GM12878 (cell line): ENCODE measurements around the gene UBE3B. TPM values are rescaled to one million over a fixed set of nuclear protein-coding genes. Genes with fewer than 3 reads are reported as not detected.

Source experiments
- ATAC-seq: fragments of 200-7000 bp; cut with Tn5 transposase; 3 replicates; pipeline ENCODE4 v1.9.1; 2020; ENCODE audit warnings: mild to moderate bottlenecking, moderate library complexity
- BruUV-seq: library from RNA; stranded (reverse); fragments of 400-500 nt; replicated peaks from 2 replicates; lab custom pipeline; 2021; lab: Mats Ljungman, UMichigan
- CTCF ChIA-PET: fragments of 300-600 bp; sonication (Branson Sonifier 250); formaldehyde crosslinking; extraction: SDS; loops from one replicate; lab custom pipeline; 2021; ENCODE audit warnings: inconsistent platforms; lab: Yijun Ruan, JAX
- POLR2A ChIA-PET: fragments of 350-600 bp; formaldehyde crosslinking; extraction: SDS; loops from one replicate; lab custom pipeline; 2021; ENCODE audit warnings: inconsistent platforms; lab: Charles Lee
- RAD21 ChIA-PET: fragments of 300-600 bp; sonication (Branson Sonifier 250); formaldehyde crosslinking; loops from one replicate; lab custom pipeline; 2023; ENCODE audit warnings: antibody characterized with exemption; ENCODE audit not compliant: unreplicated experiment; lab: Charles Lee
- SMC1A ChIA-PET: fragments of 300-600 bp; sonication (Branson Sonifier 250); formaldehyde crosslinking; loops from one replicate; lab custom pipeline; 2023; ENCODE audit not compliant: unreplicated experiment, uncharacterized antibody; lab: Charles Lee
- DNase-seq: peaks from one replicate; pipeline ENCODE4 v3.0.0-alpha.2; 2011; ENCODE audit warnings: low read depth, low spot score
- FAIRE-seq: peaks from 3 replicates; lab custom pipeline; 2011; peaks lifted over from hg19 to GRCh38; lab: Jason Lieb, UNC
- H2AFZ ChIP-seq: 2 replicates; pipeline ENCODE4 v1.6.0; 2011; ENCODE audit warnings: low read depth, low read length, control low read depth; ENCODE audit not compliant: control insufficient read depth
- H3K27ac ChIP-seq: 2 replicates; pipeline ENCODE4 v1.5.1; 2011; ENCODE audit warnings: control low read depth; ENCODE audit not compliant: control insufficient read depth, insufficient read depth
- H3K27me3 ChIP-seq, 2 experiments: replicated peaks in 1 of 2; 2 replicates each; pipeline versions ENCODE4 v1.6.0 to v1.6.1; 2011; ENCODE audit warnings: low read length in 1 of 2; ENCODE audit not compliant: control insufficient read depth in 2 of 2, insufficient read depth in 2 of 2
- H3K36me3 ChIP-seq, 2 experiments: 2 replicates each; pipeline ENCODE4 v1.5.1; 2011; ENCODE audit warnings: low read length in 1 of 2; ENCODE audit not compliant: control insufficient read depth in 2 of 2, insufficient read depth in 2 of 2
- H3K4me1 ChIP-seq: 2 replicates; pipeline ENCODE4 v1.6.1; 2011; ENCODE audit warnings: mild to moderate bottlenecking, low read length, moderate library complexity, mixed read lengths; ENCODE audit not compliant: control insufficient read depth, insufficient read depth
- H3K4me2 ChIP-seq: 2 replicates; pipeline ENCODE4 v1.6.0; 2011; ENCODE audit warnings: control low read depth; ENCODE audit not compliant: control insufficient read depth, insufficient read depth
- H3K4me3 ChIP-seq: fragments of 200-600 bp; sonication (generic); 2 replicates; pipeline ENCODE4 v1.5.1; 2016
- H3K79me2 ChIP-seq: 2 replicates; pipeline ENCODE4 v1.6.0; 2011; ENCODE audit warnings: low read length; ENCODE audit not compliant: control insufficient read depth, insufficient read depth
- H3K9ac ChIP-seq: 2 replicates; pipeline ENCODE4 v1.8.0; 2011; ENCODE audit warnings: low read length, control low read depth, mixed read lengths; ENCODE audit not compliant: control insufficient read depth, insufficient read depth
- H3K9me3 ChIP-seq: replicated peaks from 3 replicates; pipeline ENCODE4 v1.5.1; 2011; ENCODE audit warnings: mild to moderate bottlenecking, low read length; ENCODE audit not compliant: control insufficient read depth, insufficient read depth
- H4K20me1 ChIP-seq: 2 replicates; pipeline ENCODE4 v1.6.0; 2011; ENCODE audit not compliant: control insufficient read depth, insufficient read depth
- ATF2 ChIP-seq: IDR thresholded peaks from 2 replicates; pipeline ENCODE4 v1.6.1; 2012; ENCODE audit warnings: low read length, inconsistent platforms
- ELK1 ChIP-seq: IDR thresholded peaks from 2 replicates; pipeline ENCODE4 v1.6.1; 2012; ENCODE audit warnings: low read depth, low read length, improper control_type of control experiment
- MTA2 ChIP-seq: fragments of 450-650 bp; IDR thresholded peaks from 2 replicates; pipeline ENCODE4 v1.6.1; 2016; ENCODE audit warnings: low read depth, mild to moderate bottlenecking, moderate library complexity
- ZBTB11 ChIP-seq: fragments of 450-650 bp; formaldehyde crosslinking; IDR thresholded peaks from 2 replicates; pipeline ENCODE4 v1.5.0; 2022; ENCODE audit warnings: mild to moderate bottlenecking, missing genetic modification characterization
- ZNF384 ChIP-seq: IDR thresholded peaks from 2 replicates; pipeline ENCODE4 v1.6.1; 2012; ENCODE audit warnings: low read depth, mild to moderate bottlenecking, low read length, improper control_type of control experiment, borderline replicate concordance
- ZNF622 ChIP-seq: fragments of 450-650 bp; IDR thresholded peaks from 2 replicates; pipeline ENCODE4 v1.6.1; 2017; ENCODE audit warnings: mild to moderate bottlenecking, inconsistent platforms
- WGBS: methylation state at CpG from one replicate; pipeline ENCODE4 v1.1.6; 2016; ENCODE audit warnings: low lambda C conversion rate; ENCODE audit not compliant: insufficient replicate concordance, insufficient coverage; ENCODE audit errors: missing lambda C conversion rate; 5-methylcytosine and 5-hydroxymethylcytosine counted together
- in situ Hi-C: fragments of 300-500 bp; cut with MboI; formaldehyde crosslinking; loops from 9 replicates; pipeline ENCODE4 v1.14.3; 2018; ENCODE audit warnings: mixed read lengths
- intact Hi-C: fragments of 100-400 bp; cut with micrococcal nuclease; formaldehyde crosslinking; loops from one replicate; pipeline ENCODE4 v1.14.2; 2022; ENCODE audit not compliant: unreplicated experiment
- polyA plus RNA-seq, 11 experiments: library from polyadenylated mRNA; depleted of rRNA in 4 of 11; unstranded in 6 of 11; stranded (reverse) in 5 of 11; fragments of >200 nt; fragmentation: Nextera tagmentation in 4 of 11; fragmentation: Illumina TruSeq in 1 of 11; extraction: Ambion mirVana in 4 of 11; extraction: Trizol in 1 of 11; gene quantifications; 1 replicate in 1 of 11; 2 replicates in 10 of 11; pipeline versions ENCODE4 v1.2.1 to v1.2.3, GENCODE V29; 2011 to 2016; ENCODE audit warnings: inconsistent platforms in 2 of 11, missing spikeins in 2 of 11, low read depth in 1 of 11
- total RNA-seq, 4 experiments: library from RNA; depleted of rRNA in 3 of 4; stranded (reverse); fragments of >200 nt in 3 of 4; fragmentation: Illumina TruSeq in 1 of 4; extraction: Trizol in 1 of 4; gene quantifications; 2 replicates each; pipeline versions ENCODE4 v1.2.1 to v1.2.3, GENCODE V29; 2013 to 2021

UBE3B gene
- total and polyA plus RNA-seq, 10 of the 15 experiments (the other 5 are each of a cell fraction or from before 2014, with no cell fraction given): 7.4 to 25.3 (median 17.1) TPM

GRCh38 chr12:109477963-109478315 is 505 bp downstream of the UBE3B start (continued):
- TF ChIP-seq ZBTB11 (CRISPR knock-in tag): no peak
- no peak for TF ChIP-seq MTA2
- no peak for TF ChIP-seq ELK1

GRCh38 chr12:109479761-109480160 is 2.3 kb downstream of the UBE3B start:
- H3K36me3 ChIP-seq: no peaks in the 10 kb centered on the region; a peak in 1 of 4 replicates
- ChIA-PET RAD21 (no interaction called here), CTCF (no interaction called here), POLR2A (no interaction called here), SMC1A (no interaction called here)
- DNase-seq (no peak), ATAC-seq (no peak), FAIRE-seq (no peak)
- WGBS: 93% methylated on average over 1 of the region's 1 CpG
- no peak overlapping the region for H3K27ac ChIP-seq
- peaks cover 7% of the 10 kb centered on the region; the same call in 1 of the 2 replicates for H3K4me1 ChIP-seq
- no peak overlapping the region for H2AFZ ChIP-seq
- no peak overlapping the region for H3K4me2 ChIP-seq
- H3K79me2 ChIP-seq: peaks cover 36% of the 10 kb centered on the region
- TF ChIP-seq ZNF384 (no peak), ZNF622 (no peak), ATF2 (no peak)
- no peak overlapping the region for H3K9ac ChIP-seq
- no peaks in the 10 kb centered on the region; the same call in 1 of the 2 replicates for H4K20me1 ChIP-seq
- BruUV-seq: no TSS peak
- in situ Hi-C loops (no loop called here), intact Hi-C loops (no loop called here)
- no peaks in the 10 kb centered on the region for H3K27me3 ChIP-seq
- no peaks in the 10 kb centered on the region for H3K9me3 ChIP-seq
- no peak overlapping the region for H3K4me3 ChIP-seq
